ENCODE results near the gene FASN.

- TF ChIP-seq, protein P1, sequence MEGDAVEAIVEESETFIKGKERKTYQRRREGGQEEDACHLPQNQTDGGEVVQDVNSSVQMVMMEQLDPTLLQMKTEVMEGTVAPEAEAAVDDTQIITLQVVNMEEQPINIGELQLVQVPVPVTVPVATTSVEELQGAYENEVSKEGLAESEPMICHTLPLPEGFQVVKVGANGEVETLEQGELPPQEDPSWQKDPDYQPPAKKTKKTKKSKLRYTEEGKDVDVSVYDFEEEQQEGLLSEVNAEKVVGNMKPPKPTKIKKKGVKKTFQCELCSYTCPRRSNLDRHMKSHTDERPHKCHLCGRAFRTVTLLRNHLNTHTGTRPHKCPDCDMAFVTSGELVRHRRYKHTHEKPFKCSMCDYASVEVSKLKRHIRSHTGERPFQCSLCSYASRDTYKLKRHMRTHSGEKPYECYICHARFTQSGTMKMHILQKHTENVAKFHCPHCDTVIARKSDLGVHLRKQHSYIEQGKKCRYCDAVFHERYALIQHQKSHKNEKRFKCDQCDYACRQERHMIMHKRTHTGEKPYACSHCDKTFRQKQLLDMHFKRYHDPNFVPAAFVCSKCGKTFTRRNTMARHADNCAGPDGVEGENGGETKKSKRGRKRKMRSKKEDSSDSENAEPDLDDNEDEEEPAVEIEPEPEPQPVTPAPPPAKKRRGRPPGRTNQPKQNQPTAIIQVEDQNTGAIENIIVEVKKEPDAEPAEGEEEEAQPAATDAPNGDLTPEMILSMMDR (IDR thresholded peaks at IDR 0.05; ENCODE audit: low read length) = no peak
- TF ChIP-seq EZH2 (optimal IDR thresholded peaks at IDR 0.05; ENCODE audit: low read depth, low read length) = no peak
Measured at GRCh38 chr17:82100502-82101298, 2.7 kb upstream of the FASN start.

All from MM.1S (cell line).